GM18508 (cell line): ENCODE results near the gene CCNQ.

Experiments
- ATAC-seq: cut with Tn5 transposase; IDR thresholded peaks from one replicate; pipeline ENCODE4 v1.9.1; 2021; ENCODE audit warnings: moderate number of reproducible peaks; ENCODE audit not compliant: insufficient read depth, unreplicated experiment

Gene CCNQ

DNA sequence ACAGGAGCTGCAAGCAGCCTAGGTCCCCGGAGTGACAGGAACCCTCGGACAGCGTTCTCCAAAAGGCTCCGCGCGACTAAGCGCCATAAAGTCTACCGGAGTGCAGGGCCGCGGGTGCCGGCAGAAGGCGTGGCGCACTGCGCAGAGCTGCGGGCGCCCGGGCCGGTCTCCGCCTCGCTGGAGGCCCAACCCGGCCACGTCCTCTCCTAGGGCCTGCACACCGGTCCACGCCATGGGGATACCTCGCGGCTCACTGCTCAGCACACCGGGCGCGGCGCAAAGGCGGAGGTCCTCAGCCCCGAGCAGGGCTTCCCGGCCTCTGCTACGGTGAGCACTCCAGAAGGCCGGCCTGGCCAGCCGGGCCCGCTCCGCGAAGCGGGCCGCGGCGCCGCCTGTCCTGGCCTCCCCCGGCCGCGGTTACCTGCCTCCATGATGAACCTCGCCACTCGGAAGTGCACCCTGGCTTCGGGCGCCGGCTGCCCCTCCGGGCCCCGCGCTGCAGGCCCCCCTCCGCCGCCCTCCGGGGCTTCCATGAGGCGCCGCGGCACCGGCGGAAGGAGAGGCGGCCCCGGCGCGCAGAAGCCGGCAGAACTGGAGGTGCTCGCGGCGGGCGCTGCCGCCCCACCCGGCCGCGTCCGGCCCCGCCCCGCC, at the start of gene CCNQ:
CCNQ (minus strand) TSS at position 599 of the 651 bp plus-strand sequence; CDS start at position 533, 66 bp downstream.
- ATAC-seq = no peak

DNA sequence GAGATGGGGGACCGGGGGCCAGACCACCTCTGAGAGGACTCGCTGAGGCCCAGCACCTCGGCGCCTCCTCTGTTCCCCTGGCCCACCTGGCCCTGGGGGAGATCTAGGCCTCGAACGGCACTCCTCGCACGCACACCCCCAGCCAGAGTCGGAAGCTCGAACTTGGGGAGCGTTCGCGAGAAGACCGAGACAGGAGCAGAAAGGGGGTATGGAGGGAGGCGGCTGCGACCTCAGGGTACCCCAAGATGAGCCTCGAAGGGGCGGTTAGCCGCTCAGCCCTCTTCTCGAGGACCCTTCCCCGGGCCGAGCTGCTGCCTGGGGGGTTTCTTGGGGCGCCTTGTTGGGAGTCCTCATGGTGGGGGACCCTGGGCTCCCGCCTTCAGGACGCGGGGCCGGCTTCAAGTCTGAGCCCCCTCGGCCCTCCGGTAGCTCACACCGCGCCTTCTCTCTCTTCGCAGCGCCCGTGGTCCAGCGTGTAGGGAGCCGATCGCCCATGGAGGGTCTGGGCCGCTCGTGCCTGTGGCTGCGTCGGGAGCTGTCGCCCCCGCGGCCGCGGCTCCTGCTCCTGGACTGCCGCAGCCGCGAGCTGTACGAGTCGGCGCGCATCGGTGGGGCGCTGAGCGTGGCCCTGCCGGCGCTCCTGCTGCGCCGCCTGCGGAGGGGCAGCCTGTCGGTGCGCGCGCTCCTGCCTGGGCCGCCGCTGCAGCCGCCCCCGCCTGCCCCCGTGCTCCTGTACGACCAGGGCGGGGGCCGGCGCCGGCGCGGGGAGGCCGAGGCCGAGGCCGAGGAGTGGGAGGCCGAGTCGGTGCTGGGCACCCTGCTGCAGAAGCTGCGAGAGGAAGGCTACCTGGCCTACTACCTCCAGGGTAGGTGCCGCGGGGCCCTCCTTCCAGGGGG, 48.8 kb upstream of the CCNQ start:
- no peak for ATAC-seq

DNA sequence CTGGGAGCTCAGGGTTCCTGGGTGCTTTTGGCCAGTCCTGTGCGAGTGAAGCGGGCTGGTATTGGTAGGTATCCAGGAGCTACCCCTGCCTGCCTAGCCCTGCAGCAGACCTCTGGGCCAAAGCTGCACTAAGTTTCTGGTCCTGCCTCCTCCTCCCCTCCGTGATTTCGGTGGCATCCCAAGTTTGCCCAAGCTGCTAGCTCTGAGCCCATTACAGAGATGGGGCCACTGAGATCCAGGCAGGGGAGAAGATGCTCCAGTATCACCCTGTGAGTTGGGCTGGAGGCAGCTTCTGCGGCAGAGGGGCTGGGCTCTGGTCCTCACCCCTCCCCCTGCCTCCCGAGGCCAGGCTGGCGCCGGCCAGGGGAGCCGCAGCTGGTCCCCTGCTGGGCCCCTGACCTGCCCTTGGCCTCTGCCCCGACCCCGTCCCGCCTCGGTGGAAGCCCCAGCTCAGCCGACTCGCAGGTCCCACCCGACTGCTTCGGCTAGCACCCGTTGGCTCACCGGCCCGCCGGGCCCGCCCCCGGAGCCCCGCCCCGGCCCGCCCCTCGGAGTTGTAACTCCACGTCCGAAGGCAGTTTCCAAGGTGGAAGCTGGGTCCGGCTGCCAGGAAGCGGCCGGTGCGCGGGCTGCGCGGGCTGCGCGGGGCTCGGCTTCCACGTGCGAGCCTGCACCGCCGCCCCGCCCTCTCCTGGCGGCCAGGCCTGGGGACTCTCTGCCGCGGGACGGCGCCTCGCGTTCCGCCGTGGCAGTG, 47.9 kb upstream of the CCNQ start, which contains the start of gene DUSP9:
DUSP9 (plus strand) TSS at position 584 of the 754 bp plus-strand sequence. CDS start 751 bp downstream, outside the sequence.
- no peak for ATAC-seq

DNA sequence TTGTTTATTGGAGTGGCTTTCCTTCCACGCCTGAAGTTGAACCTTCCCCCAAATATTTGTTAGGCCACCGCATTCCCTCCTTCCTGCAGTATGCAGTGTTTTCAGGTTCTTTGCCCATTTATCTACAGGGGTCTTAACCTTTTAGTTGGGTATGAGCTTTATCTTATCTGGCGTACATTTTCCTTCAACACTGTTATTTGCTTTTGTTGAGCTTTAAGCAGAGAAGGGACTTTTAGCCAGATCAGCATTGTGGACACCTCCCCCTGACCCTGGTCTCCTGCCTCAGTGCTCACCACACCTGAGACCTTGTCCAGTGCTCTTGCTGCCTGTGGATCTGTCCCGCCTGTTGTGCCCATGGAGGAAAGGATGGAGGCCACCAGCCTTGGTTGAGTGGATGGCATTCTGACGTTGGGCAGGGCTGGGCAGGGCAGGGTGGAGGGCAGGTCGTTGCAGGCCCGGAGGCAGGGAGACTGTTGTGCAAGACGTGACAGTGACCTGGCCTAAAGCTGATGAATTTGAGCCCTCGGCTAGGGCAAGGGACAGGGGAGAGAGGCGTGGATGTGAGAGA, 47.1 kb upstream of the CCNQ start:
- no peak for ATAC-seq

DNA sequence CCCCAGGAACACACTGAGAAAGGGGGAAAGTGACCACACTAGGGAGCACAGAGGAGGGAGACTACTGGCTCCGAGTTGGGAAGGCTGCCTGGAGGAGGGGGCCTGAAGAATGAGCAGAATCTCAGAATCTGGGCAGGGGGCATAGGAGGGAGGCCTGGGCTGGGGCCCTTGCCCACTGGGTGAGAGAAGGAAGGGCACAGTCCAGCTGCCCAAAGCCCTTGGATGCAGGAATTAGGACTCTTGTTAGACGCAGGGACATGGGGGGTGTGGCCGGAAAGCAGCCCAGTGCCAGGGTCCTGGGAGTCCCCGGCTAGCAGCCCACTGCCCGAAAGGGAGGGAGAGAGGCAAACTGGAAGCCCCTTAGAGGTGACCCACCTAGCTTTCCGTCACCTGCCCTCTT, 46.2 kb upstream of the CCNQ start:
- no peak for ATAC-seq

DNA sequence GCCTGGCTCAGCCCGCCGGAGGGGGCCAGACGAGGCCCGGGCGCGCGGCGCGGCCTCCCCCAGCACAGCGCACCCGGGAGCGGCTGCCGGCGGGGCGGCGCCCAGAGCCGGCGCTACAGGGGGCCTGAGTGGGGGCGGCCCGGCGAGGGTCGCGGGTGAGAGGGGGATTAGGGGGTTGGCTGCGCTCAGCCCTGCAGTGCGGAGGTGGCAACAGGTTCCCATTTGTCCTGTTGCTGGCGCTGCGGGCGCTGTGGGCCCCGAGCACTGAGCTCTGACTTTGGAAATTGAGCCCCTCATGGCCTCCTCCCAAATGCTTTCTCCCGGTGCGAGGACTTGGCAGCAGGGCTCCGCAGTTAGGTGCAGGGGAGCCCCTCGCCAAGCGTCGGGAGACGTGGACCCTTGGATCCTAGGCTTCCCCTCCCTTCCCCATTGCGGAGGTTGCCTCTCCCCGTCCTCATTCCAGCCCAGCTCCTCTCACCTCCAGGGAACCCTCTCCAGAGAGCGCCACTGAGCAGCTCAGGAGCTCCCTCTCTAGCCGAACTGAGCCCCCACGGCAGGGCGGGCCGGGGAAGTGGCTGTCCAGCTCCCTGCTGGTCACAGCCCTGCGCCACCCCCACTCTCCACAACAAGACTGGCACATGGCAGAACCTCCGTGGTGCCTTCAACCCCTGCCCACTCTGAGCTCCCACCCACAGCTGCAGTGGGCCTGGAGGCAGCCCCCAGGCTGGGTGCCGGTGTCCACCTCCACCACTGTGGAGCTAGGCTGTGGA, 45.6 kb upstream of the CCNQ start:
- ATAC-seq = no peak

DNA sequence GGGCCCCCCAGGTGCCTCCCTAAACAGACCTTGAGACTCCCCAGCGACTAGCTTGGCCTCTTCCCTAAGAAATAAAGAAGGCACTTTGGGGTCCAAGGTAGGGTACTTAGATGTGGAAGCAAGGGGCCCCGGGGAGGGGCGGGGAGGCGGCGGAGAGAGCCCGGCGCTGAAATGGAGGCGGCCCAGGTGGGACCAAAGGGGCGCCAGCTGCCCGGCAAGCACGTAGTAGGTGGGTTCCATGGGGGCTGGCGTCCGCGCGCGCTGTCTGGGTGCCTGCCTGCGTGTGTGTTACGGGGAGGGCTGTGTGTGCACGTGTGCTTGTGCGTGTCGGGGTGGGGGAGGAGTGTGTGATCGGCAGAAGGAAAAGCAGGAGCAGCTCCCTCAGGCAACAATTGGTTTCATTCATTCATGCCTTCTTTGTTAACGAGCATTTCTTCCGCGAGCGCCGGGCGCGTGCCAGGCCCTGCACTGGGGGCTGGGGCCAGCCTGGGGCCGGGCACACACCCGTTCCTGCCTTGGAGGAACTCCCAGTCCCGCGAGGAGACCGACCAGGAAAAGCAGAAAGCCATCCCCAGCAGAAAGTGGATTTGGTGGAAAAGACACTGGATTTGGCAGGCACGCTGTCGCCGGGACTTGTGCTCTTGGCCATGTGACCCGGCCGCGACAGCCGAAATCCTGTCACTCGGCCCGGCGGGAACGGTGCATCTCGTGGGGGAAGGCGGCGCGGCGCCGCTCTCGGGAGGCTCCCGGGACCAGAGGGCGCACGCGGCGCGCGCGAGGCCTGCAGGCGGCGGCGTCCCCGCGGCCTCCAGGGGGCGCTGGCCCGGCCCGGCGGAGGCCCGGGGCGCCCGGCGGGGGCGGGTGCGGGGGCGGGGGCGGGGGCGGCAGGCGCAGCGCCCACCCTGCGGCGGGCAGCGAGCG, 44.8 kb upstream of the CCNQ start:
- ATAC-seq = no peak

DNA sequence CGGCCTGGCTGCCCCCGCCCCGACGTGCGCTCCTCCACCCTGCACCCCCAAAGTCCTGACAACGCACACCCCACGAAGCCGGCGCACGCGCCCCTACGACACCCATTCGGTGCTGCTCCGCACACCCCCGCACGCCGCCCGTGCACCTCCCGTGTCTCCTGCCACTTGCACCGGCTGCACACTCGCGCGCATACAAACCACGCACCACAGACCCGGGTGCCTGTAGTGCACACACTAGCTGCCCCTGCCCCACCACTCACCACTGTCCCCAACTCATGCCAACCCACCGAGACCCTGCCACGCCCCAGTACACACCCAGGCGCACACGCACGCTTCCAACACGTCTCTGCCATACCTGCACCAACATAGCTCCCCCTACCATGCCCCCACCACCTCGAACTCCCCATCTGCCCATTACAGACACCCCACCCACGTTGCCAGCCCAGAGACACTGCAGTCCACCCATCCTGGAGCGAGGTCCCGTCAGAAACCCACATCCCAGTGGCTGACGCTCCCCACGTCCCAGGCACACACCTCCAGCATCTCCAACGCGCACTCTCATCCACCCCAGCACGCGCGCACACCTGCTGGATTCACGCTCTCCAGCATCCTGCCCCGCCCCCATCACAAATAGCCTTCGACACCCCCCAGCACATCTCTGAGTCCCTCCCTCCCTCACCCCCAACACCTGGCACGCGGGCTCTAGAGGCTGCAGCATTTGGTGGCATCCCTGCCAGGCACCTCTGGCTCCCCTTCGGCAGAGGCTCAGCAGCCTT, 43.9 kb upstream of the CCNQ start:
- ATAC-seq = no peak

DNA sequence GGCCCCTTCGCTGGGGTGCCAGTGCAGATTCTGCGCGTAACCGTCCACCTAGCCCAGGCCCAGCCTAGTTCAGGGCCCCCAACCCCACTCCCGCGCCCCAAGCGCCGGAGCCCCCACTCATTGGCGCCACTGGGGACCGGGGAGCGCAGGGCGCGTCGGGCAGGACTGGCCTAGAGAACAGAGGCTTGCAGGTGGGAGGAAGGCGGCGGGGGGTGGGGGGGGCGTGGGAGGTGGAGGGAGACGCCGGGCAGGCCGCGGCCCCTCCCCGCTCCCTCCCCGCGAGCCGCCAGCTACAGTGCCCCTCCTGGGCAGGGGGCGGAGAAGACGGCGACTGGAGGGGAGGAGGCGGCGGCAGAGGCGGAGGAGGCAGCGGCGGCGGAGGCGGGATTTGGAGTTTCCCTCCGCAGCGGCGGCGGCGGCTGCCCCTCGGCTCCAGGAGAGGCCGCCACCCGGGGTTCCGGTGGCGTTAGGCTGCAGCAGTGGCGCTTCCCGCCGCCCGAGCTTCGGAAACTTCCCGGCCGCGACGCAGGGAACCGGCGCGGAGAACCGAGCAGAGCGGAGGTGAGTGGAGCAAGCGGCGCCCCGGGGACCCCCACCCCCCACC, 43.2 kb upstream of the CCNQ start:
- ATAC-seq = no peak

DNA sequence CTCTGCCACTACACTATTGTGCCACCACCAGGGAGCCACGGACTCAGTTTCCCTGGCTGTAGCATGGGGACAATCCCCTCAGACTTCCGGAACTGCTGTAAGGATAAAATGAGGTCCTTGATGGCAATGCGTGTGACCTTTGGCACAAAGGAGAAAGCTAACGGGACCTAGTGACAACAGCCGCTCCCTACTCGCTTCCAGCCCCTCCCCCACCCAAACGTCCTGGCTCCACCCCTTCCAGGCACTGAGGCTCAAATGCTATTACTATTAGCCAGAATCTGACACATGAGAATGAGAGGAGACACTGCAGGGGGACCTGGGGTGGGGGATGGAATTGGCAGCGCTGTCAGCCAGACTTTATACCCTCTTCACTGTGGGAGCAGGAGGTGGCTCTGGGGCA, 42.7 kb upstream of the CCNQ start:
- no peak for ATAC-seq

DNA sequence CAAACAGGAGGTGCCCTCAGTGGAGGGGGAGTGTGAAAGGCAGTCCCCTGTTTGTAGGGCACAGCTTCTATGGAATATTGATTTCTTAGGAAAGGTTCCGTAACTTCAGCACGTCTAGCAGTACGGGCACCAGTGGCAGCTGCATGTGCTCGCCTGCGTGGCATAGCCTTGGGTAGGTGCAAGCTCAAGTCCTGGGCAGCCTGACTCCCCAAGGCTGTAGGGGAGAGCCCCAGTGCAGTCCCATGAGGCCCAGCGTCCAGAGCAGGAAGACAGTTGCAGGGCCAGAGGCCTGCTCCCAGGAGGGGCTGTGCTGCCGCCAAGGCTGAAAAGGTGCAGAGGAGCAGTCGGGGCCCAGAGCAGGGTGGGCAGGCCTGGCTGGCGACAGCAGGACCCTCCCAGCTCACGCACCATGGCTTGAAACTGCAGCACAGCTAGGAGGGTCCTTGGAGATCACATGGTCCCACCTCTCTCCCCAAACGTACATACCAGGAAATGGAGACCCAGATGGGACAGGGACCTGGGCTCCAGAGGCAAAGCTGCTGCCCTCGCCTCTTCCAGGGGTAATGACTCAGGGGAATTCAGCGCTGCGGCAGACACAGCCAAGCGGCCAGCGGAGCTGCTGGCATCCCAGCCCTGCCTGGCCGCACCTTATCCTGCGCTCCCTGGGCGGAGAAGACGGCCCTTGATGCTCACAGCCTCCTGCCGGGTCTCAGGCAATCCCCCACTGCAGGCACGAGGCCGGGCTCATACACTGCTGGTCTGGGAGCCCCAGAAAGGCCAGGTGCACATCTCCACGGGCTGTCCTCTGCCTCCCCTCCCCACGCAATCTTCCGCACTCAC, 42.0 kb upstream of the CCNQ start:
- ATAC-seq = no peak

DNA sequence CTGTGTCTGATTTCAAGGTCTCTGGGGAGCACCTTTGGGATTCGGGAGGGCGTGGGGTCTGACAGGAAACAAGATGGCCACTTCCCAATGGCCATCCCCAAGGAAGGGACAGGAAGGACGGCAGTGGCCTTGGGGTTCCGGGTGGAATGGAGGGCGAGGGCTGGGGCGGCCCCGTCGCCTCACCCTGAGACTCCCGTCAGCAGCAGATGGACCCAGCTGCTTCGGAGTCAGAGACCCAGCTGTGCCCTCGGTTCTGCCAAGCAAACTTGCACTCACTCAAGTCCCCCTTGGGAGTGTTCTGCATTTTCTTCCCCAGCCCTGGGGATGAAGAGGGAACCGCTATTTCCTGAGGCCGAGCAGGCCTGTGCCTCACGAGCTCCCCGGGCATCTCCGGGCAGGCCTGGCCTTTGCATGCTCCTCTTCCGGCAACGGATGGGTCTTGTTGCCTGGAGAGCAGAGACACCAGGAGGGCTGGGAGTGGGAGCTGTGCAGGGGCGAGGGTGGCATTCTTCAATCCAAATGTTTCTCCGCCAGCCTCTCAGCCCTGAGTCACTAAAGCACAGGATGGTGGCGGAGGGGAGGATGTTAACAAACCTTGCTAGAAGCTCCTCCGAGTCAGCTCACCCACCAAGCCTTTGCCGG, 41.2 kb upstream of the CCNQ start:
- ATAC-seq = no peak

DNA sequence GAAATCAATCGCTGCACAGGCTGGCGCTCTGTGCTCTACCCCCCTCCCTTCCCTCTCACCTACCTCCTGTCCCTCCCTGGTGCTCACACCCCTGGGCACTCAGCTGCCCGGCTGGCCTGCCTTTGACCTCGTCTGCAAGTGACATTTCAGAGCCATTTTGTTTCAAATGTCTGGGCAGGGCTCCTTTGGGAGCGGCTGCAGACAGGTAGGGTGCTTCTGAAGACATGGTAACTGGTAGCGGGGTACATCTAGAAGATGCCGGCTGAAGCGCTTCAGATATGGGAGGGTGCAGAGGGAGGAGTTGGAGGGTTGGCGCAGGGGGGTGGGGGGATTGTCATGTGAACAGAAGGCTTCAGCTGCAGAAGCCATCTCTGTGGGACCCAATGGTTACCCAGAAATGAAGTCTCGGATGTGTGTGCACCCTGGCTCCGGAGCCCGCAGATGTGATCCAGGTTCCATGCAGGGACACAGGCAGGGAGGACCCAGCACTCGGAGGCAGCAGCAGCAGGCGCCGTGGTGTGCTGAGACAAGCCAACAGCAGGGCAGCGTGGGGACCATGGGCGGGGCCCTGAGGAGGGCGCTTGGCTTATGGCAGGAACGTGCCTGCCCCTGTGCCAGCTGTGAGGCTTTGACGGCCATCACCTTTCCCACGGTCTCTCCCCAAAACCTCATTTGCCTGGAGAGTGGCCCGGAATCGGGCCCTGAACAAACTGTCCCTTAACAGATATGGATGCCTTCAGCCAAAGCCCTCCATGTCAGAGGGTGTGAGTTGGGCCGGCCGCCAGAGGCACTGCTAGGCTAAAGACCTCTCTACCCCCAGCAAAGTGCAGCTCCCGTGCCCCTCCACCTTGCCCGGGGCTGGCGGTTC, 40.5 kb upstream of the CCNQ start:
- no peak for ATAC-seq

DNA sequence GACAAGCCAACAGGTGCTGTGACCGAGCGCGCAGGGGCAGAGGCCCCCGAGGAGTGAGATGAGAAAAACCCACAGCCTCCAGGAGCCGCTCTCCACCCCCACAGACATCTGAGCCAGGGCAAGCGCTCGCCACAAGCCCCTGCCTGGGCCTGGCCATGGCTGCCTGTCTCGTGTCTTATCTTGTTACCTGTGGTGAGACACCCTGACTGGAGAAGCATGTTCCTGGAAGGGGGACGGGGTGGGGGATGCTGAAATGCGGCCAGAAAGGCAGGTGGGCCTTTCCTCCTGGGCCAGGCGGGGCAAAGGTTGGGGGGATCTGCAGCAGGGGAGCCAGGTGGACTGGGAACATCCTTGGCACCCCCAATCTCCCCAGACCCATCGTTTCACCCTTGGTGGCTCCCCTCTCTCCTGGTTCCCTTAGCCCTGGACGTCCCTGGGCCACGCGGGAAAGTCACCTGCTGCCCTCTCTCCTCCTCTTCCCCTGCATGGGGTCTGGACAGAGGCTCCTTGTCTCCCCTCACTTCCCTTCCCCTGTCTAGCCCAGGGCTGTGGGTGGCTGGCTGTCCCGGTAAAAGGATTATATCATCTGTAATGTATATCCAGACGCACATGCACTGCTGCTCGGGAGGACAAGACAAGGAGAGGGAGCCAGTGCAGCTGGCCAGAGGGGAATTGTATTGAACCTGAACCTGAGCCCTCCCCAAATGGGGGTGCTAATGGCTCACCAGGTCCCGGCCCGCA, 39.7 kb upstream of the CCNQ start:
- no peak for ATAC-seq

DNA sequence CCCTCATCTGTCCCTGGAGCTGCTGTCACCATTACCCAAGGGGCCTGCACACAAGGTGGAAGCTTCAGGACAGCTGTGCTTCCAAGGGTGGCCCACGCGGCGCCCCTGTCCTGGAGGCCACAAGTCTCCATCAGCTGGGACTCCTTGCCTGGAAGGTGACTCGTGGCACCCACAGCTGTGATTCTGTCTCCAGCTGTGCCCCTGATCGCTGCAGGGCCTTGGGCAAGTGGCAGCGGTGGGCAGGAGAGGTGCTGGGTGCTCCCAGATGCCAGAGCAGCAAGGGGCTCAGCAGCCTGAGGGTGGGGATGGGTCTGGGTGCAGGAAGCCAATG, 39.1 kb upstream of the CCNQ start:
- ATAC-seq = no peak
